Colonic mucosa (tissue), 4 donors: ENCODE data around the gene MVK. TPM values are rescaled to one million over a fixed set of nuclear protein-coding genes. Genes with fewer than 3 reads are reported as not detected.

ENCODE experiments used
- DNase-seq: peaks from one replicate; pipeline ENCODE4 v3.0.0-alpha.2; 2020
- H3K27ac ChIP-seq: fragments of 200-600 bp; one replicate; pipeline ENCODE4 v1.8.0; 2021
- H3K27me3 ChIP-seq: fragments of 200-600 bp; one replicate; pipeline ENCODE4 v1.8.0; 2021
- H3K36me3 ChIP-seq: fragments of 200-600 bp; one replicate; pipeline ENCODE4 v1.8.0; 2021
- H3K4me1 ChIP-seq: fragments of 200-600 bp; one replicate; pipeline ENCODE4 v1.8.0; 2021; ENCODE audit warnings: mild to moderate bottlenecking
- H3K4me3 ChIP-seq: fragments of 200-600 bp; one replicate; pipeline ENCODE4 v1.8.0; 2021
- H3K9ac ChIP-seq, 2 donors: one replicate each; pipeline ENCODE4 v1.7.0; 2013; ENCODE audit warnings: control low read depth in 2 of 2, low read depth in 2 of 2, low read length in 2 of 2
- H3K9me3 ChIP-seq: fragments of 200-600 bp; one replicate; pipeline ENCODE4 v1.8.0; 2021
- CTCF ChIP-seq: fragments of 200-600 bp; IDR thresholded peaks from one replicate; pipeline ENCODE4 v1.8.0; 2022; ENCODE audit warnings: antibody characterized with exemption, mild to moderate bottlenecking
- intact Hi-C: fragments of 100-400 bp; cut with DNase I; formaldehyde crosslinking; loops from one replicate; pipeline ENCODE4 v1.14.1; 2022
- total RNA-seq, 2 donors: library from RNA; stranded (reverse); fragmentation: NEBNext Ultra II Directional in 1 of 2; extraction: Animal tissue kit (Norgen Biotek cat#: 25700) in 1 of 2; gene quantifications; one replicate each; pipeline ENCODE4 v1.2.1, GENCODE V29; 2021
- donor health status: healthy.
- donor health status: DM: no; HTN: no; CAD: no.
- donor health status: DM: no; HTN: no; CAD: no.

MVK gene
- total RNA-seq, 2 donors from 2014 or later = 29.6 to 38.9 TPM

GRCh38 chr12:109566424-109566823 is 7.2 kb upstream of the MVK start:
- Histone ChIP-seq H3K27me3 (no peaks in the 10 kb centered on the region), H3K4me1 (no peaks in the 10 kb centered on the region), H3K27ac (no peak overlapping the region), H3K4me3 (no peak overlapping the region), H3K36me3 (no peaks in the 10 kb centered on the region), H3K9ac (no peak overlapping the region), H3K9me3 (no peaks in the 10 kb centered on the region)
- no peak for DNase-seq
- intact Hi-C loops = no loop called here
- no peak for TF ChIP-seq CTCF

- no peaks in the 10 kb centered on the region for H3K36me3 ChIP-seq
These were observed 6.3 kb upstream of the MVK start for GRCh38 chr12:109567296-109567695.

GRCh38 chr12:109567967-109568366 is 5.6 kb upstream of the MVK start:
- Histone ChIP-seq H3K27ac (no peak overlapping the region), H3K4me1 (no peaks in the 10 kb centered on the region), H3K36me3 (no peaks in the 10 kb centered on the region), H3K27me3 (no peaks in the 10 kb centered on the region), H3K9ac (no peak overlapping the region), H3K4me3 (no peak overlapping the region), H3K9me3 (no peaks in the 10 kb centered on the region)
- intact Hi-C loops = no loop called here
- TF ChIP-seq CTCF = no peak
- no peak for DNase-seq

More at GRCh38 chr12:109567296-109567695, 6.3 kb upstream of the MVK start:
- H3K27me3 ChIP-seq = no peaks in the 10 kb centered on the region
- H3K9ac ChIP-seq = no peak overlapping the region
- H3K27ac ChIP-seq = no peak overlapping the region
- no peak for TF ChIP-seq CTCF
- DNase-seq = no peak
- no peaks in the 10 kb centered on the region for H3K4me1 ChIP-seq
- intact Hi-C loops = no loop called here
- H3K9me3 ChIP-seq = no peaks in the 10 kb centered on the region
- no peak overlapping the region for H3K4me3 ChIP-seq

GRCh38 chr12:109568486-109568885 is 5.1 kb upstream of the MVK start:
- Histone ChIP-seq H3K9ac (no peak overlapping the region), H3K27me3 (no peaks in the 10 kb centered on the region), H3K9me3 (no peaks in the 10 kb centered on the region), H3K36me3 (no peaks in the 10 kb centered on the region), H3K27ac (no peak overlapping the region), H3K4me1 (no peaks in the 10 kb centered on the region), H3K4me3 (no peak overlapping the region)
- no peak for DNase-seq
- TF ChIP-seq CTCF = no peak
- intact Hi-C loops = no loop called here

- no peak for TF ChIP-seq CTCF
- Histone ChIP-seq H3K4me1 (no peaks in the 10 kb centered on the region), H3K36me3 (peaks cover 5% of the 10 kb centered on the region), H3K4me3 (no peak overlapping the region), H3K9ac (no peak overlapping the region), H3K9me3 (no peaks in the 10 kb centered on the region), H3K27me3 (no peaks in the 10 kb centered on the region), H3K27ac (no peak overlapping the region)
- intact Hi-C loops = no loop called here
- no peak for DNase-seq
These were observed 1.7 kb upstream of the MVK start for GRCh38 chr12:109571773-109572505.
